GM12801 (cell line): ENCODE measurements around the gene RAB30.

ENCODE experiments used
- CTCF ChIP-seq: IDR thresholded peaks from one replicate; pipeline ENCODE4 v1.5.1; 2011; ENCODE audit warnings: control low read depth; ENCODE audit not compliant: insufficient read length; ENCODE audit errors: extremely low read depth

The RAB30 gene

GRCh38 chr11:83014951-83015350 lies 56.7 kb downstream of the RAB30 start:
- no peak for TF ChIP-seq CTCF

- TF ChIP-seq CTCF = no peak
Observed at GRCh38 chr11:83012168-83013067, 59.3 kb downstream of the RAB30 start.

GRCh38 chr11:83011333-83012167 lies 60.1 kb downstream of the RAB30 start:
- TF ChIP-seq CTCF = no peak

GRCh38 chr11:83009999-83010398 lies 61.7 kb downstream of the RAB30 start:
- TF ChIP-seq CTCF = no peak

- no peak for TF ChIP-seq CTCF
Observed at GRCh38 chr11:83008581-83008923, 63.1 kb downstream of the RAB30 start.

GRCh38 chr11:83007909-83008580 lies 63.7 kb downstream of the RAB30 start:
- no peak for TF ChIP-seq CTCF

GRCh38 chr11:83007477-83007876 lies 64.2 kb downstream of the RAB30 start:
- TF ChIP-seq CTCF = no peak
